Measurements from ENCODE around the gene IFFO2. TPM values are rescaled to one million over a fixed set of nuclear protein-coding genes. Genes with fewer than 3 reads are reported as not detected.
"Not testable (repeated sequence)": the region's sequence is repeated elsewhere in the genome, so short reads cannot be mapped to it uniquely, and the experiment has no call there.

The IFFO2 gene
- total RNA-seq, 4 donors from 2014 or later: 5.0 to 145 (median 13.6) TPM

DNA sequence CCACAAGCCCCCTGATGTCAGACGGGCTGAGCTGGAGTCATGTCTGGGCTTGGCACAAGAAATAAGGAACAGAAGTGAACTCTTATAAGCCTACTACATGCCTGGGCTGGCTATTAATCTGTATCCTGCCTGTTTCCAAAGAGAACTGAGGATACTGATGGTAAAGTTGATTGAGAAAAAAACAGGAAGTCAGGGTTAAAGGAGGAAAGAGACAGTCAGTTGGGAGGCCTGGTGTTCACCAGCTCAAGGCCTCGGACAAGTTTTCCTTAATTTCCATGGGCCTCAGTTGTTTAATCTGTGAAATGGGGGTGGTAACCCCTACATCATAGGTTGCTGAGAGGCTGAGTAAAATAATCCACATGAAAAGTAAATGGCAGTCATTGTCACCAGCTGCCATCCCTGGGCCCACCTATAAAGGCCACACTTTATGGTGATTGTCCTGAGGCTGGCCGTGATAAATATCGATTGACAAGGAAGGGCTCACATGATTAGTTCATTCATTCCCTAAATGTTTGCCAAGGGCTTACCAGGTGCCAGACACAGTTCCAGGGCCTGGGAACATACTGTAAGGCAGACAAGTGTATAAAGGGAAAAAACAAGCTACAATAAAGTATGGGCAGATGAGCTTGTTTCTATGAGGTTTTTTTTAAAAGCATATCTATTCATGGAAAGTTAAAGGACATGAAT is 57.0 kb downstream of the IFFO2 start:
- TF ChIP-seq, protein P1, sequence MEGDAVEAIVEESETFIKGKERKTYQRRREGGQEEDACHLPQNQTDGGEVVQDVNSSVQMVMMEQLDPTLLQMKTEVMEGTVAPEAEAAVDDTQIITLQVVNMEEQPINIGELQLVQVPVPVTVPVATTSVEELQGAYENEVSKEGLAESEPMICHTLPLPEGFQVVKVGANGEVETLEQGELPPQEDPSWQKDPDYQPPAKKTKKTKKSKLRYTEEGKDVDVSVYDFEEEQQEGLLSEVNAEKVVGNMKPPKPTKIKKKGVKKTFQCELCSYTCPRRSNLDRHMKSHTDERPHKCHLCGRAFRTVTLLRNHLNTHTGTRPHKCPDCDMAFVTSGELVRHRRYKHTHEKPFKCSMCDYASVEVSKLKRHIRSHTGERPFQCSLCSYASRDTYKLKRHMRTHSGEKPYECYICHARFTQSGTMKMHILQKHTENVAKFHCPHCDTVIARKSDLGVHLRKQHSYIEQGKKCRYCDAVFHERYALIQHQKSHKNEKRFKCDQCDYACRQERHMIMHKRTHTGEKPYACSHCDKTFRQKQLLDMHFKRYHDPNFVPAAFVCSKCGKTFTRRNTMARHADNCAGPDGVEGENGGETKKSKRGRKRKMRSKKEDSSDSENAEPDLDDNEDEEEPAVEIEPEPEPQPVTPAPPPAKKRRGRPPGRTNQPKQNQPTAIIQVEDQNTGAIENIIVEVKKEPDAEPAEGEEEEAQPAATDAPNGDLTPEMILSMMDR (IDR thresholded peaks at IDR 0.05): no peak
- TF ChIP-seq POLR2A (IDR thresholded peaks at IDR 0.05) (no peak), POLR2AphosphoS5 (IDR thresholded peaks at IDR 0.05) (no peak), EP300 (IDR thresholded peaks at IDR 0.05; ENCODE audit: low read depth) (no peak)
- H3K9me3 ChIP-seq: no peaks in the 10 kb centered on the region
- H3K36me3 ChIP-seq: no peaks in the 10 kb centered on the region
- H3K4me3 ChIP-seq: no peak overlapping the region
- peaks cover 6 to 19% (median 14%) of the 10 kb centered on the region in 4 donors for H3K4me1 ChIP-seq
- in situ Hi-C loops (cut with MboI; ENCODE audit: low pct_ligation_motif_present in 1 of 4, low pct_unique_long_range_greater_than_20kb in 1 of 4, low sequenced_read_pairs in 3 of 4): loop anchor here (10.0 to 25.0 kb wide), 2 partner anchors 195 to 338 kb away; no protein-coding TSS in a partner anchor
- H3K27me3 ChIP-seq: no peaks in the 10 kb centered on the region
- intact Hi-C loops (cut with DNase I; ENCODE audit: low total_unique reads): no loop called here
- 78 to 81% methylated on average over 3 to 4 of the region's 4 CpGs for WGBS, 2 donors (ENCODE audit: low coverage in 1 of 2)
- DNase-seq: no peak
- H3K27ac ChIP-seq: no peak overlapping the region

DNA sequence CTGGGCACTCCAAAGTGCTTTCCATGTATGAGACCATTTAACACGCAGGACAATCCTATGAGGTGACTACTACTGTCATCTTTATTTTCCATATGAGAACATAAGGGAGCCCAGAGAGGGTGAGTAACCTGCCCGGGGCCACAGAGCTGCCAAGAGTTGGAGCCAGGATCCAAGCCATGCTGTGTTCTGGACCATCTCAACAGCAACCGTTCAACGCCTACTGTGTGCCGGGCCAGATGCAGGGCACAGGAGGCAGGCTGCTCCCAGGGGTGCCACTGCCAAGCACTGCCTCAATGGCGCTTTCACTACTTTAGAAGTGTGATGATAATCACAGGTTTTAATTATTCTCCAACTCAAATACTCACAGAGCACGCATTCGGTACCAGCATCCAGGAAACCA is 57.9 kb downstream of the IFFO2 start:
- in situ Hi-C loops (cut with MboI; ENCODE audit: low pct_ligation_motif_present in 1 of 4, low pct_unique_long_range_greater_than_20kb in 1 of 4, low sequenced_read_pairs in 3 of 4): no loop called here
- no peak for TF ChIP-seq EP300 (IDR thresholded peaks at IDR 0.05; ENCODE audit: low read depth)
- TF ChIP-seq POLR2AphosphoS5 (IDR thresholded peaks at IDR 0.05): no peak
- TF ChIP-seq POLR2A (IDR thresholded peaks at IDR 0.05): no peak
- TF ChIP-seq, protein P1 (IDR thresholded peaks at IDR 0.05): no peak
- 94% methylated on average over 8 of the region's 8 CpGs; no CpG with 5 or more reads in 1 of the 2 donors for WGBS, 2 donors (ENCODE audit: low coverage in 1 of 2)
- H3K9me3 ChIP-seq: no peaks in the 10 kb centered on the region
- DNase-seq: no peak
- H3K36me3 ChIP-seq: no peaks in the 10 kb centered on the region
- intact Hi-C loops (cut with DNase I; ENCODE audit: low total_unique reads): no loop called here
- H3K4me1 ChIP-seq: peaks cover 5 to 17% (median 13%) of the 10 kb centered on the region in 4 donors
- H3K4me3 ChIP-seq: no peak overlapping the region
- no peak overlapping the region for H3K27ac ChIP-seq
- H3K27me3 ChIP-seq: no peaks in the 10 kb centered on the region

DNA sequence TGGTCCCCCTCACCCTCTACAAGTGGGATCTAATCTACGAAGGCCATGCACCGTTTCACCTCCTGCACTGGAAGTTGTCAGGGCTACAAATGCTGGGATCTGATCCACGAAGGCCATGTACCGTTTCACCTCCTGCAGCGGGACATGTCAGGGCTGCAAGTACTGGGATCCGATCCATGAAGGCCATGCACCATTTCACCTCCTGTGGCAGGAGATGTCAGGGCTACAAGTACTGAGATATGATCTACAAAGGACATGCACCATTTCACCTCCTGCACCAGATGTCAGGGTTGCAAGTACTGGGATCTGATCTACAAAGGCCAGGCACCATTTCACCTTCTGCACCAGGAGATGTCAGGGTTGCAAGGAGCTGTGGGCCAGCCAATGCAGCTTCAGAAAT is 61.2 kb downstream of the IFFO2 start:
- no peak for DNase-seq
- intact Hi-C loops (cut with DNase I; ENCODE audit: low total_unique reads) (no loop called here), in situ Hi-C loops (cut with MboI; ENCODE audit: low pct_ligation_motif_present in 1 of 4, low pct_unique_long_range_greater_than_20kb in 1 of 4, low sequenced_read_pairs in 3 of 4) (no loop called here)
- Histone ChIP-seq H3K4me1 (no peaks in the 10 kb centered on the region), H3K4me3 (no peak overlapping the region), H3K9me3 (no peaks in the 10 kb centered on the region), H3K27ac (no peak overlapping the region), H3K27me3 (no peaks in the 10 kb centered on the region), H3K36me3 (no peaks in the 10 kb centered on the region)
- 92% methylated on average over 6 of the region's 6 CpGs; no CpG with 5 or more reads in 1 of the 2 donors for WGBS, 2 donors (ENCODE audit: low coverage in 1 of 2)
- TF ChIP-seq POLR2AphosphoS5 (IDR thresholded peaks at IDR 0.05): no peak
- TF ChIP-seq POLR2A (IDR thresholded peaks at IDR 0.05): no peak
- TF ChIP-seq EP300 (IDR thresholded peaks at IDR 0.05; ENCODE audit: low read depth): no peak
- TF ChIP-seq, protein P1 (IDR thresholded peaks at IDR 0.05): no peak

DNA sequence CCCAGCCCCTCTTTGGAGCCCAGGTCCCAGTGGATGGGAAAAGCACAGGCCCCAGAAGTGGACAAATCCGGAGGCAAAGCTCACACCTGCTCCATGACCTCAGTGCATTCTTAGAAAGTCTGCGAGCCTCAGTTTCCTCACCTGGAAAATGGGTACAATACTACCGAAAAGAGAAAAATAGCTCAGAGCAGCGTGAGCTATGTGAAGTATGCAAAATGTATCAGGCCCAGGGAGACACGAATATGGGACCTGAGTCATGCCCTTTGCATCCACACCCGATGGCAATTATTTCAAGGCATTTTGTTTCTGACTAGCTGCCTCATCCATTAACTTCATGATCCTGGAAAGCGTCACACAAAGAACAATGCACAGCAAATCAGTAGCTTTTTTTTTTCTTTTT is 63.4 kb downstream of the IFFO2 start:
- Histone ChIP-seq H3K4me1 (no peaks in the 10 kb centered on the region), H3K9me3 (no peaks in the 10 kb centered on the region), H3K36me3 (no peaks in the 10 kb centered on the region), H3K4me3 (no peak overlapping the region), H3K27me3 (no peaks in the 10 kb centered on the region), H3K27ac (no peak overlapping the region)
- TF ChIP-seq, protein P1 (IDR thresholded peaks at IDR 0.05): no peak
- no peak for TF ChIP-seq EP300 (IDR thresholded peaks at IDR 0.05; ENCODE audit: low read depth)
- TF ChIP-seq POLR2AphosphoS5 (IDR thresholded peaks at IDR 0.05): no peak
- no peak for TF ChIP-seq POLR2A (IDR thresholded peaks at IDR 0.05)
- intact Hi-C loops (cut with DNase I; ENCODE audit: low total_unique reads) (no loop called here), in situ Hi-C loops (cut with MboI; ENCODE audit: low pct_ligation_motif_present in 1 of 4, low pct_unique_long_range_greater_than_20kb in 1 of 4, low sequenced_read_pairs in 3 of 4) (no loop called here)
- no peak for DNase-seq
- 85 to 92% methylated on average over 4 to 7 of the region's 7 CpGs for WGBS, 2 donors (ENCODE audit: low coverage in 1 of 2)

DNA sequence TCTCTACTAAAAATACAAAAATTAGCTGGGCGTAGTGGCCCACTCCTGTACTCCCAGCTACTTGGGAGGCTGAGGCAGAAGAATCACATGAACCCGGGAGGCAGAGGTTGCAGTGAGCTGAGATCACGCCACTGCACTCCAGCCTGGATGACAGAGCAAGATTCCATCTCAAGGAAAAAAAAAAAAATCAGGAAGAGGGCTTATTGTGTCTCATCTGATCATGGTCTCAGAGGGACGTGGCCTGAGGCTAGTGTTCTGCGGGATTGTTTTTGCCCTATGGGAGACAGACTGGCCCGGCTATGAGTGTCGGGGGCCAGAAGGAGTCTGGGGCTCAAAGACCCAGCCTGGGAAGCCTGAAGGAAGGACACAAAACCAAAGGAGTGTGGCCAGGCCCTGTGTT is 64.6 kb downstream of the IFFO2 start:
- DNase-seq; H3K9me3 ChIP-seq; H3K4me3 ChIP-seq; H3K27me3 ChIP-seq; in situ Hi-C loops (cut with MboI; ENCODE audit: low pct_ligation_motif_present in 1 of 4, low pct_unique_long_range_greater_than_20kb in 1 of 4, low sequenced_read_pairs in 3 of 4); H3K4me1 ChIP-seq; H3K36me3 ChIP-seq; intact Hi-C loops (cut with DNase I; ENCODE audit: low total_unique reads); H3K27ac ChIP-seq: not testable (repeated sequence)
- WGBS, 2 donors (ENCODE audit: low coverage in 1 of 2): 94% methylated on average over 7 of the region's 7 CpGs; no CpG with 5 or more reads in 1 of the 2 donors

Data from transverse colon (tissue), 4 donors.